NAMALWA (cell line): ENCODE data around the gene CACYBP.
A peak's percentile ranks its signal among the peaks of the same experiment; 100 is the strongest.
"Not testable (repeated sequence)": the region's sequence is repeated elsewhere in the genome, so short reads cannot be mapped to it uniquely, and the experiment has no call there.

Experiments
- DNase-seq: peaks from one replicate; pipeline ENCODE4 v3.0.0-alpha.2; 2015; ENCODE audit warnings: low spot score

CACYBP gene

GRCh38 chr1:175009532-175009931 is 9.8 kb downstream of the CACYBP start:
- no peak for DNase-seq

GRCh38 chr1:175013445-175013844 is 13.7 kb downstream of the CACYBP start:
- DNase-seq, result no peak

- no peak for DNase-seq
These were observed 15.5 kb downstream of the CACYBP start for GRCh38 chr1:175015243-175015642.

GRCh38 chr1:175019524-175019923 is 19.8 kb downstream of the CACYBP start:
- DNase-seq, result no peak

- DNase-seq, result peak; percentile 100
These were observed 23.5 kb downstream of the CACYBP start, which contains the start of gene MRPS14 for GRCh38 chr1:175023043-175023921. Gene MRPS14, minus strand, starts transcription at chr1:175023425. Its CDS starts 17 bp downstream, at chr1:175023408.

- not testable (repeated sequence) for DNase-seq
These were observed 24.1 kb downstream of the CACYBP start for GRCh38 chr1:175023922-175024242.

GRCh38 chr1:175024773-175025172 is 25.0 kb downstream of the CACYBP start:
- no peak for DNase-seq

GRCh38 chr1:175033953-175034352 is 34.2 kb downstream of the CACYBP start:
- DNase-seq, result no peak

GRCh38 chr1:175034775-175035174 is 35.0 kb downstream of the CACYBP start:
- no peak for DNase-seq

GRCh38 chr1:175035865-175036264 is 36.1 kb downstream of the CACYBP start:
- DNase-seq, result no peak

GRCh38 chr1:175036476-175036875 is 36.7 kb downstream of the CACYBP start:
- no peak for DNase-seq

GRCh38 chr1:175037416-175037815 is 37.7 kb downstream of the CACYBP start:
- DNase-seq, result no peak

GRCh38 chr1:175040324-175040879 is 40.7 kb downstream of the CACYBP start:
- no peak for DNase-seq

- no peak for DNase-seq
These were observed 42.9 kb downstream of the CACYBP start for GRCh38 chr1:175042650-175043049.

GRCh38 chr1:175043824-175044223 is 44.1 kb downstream of the CACYBP start:
- DNase-seq, result no peak

- DNase-seq, result not testable (repeated sequence)
These were observed 44.8 kb downstream of the CACYBP start for GRCh38 chr1:175044591-175044990.

- no peak for DNase-seq
These were observed 45.4 kb downstream of the CACYBP start for GRCh38 chr1:175045097-175045496.

GRCh38 chr1:175045519-175045918 is 45.8 kb downstream of the CACYBP start:
- no peak for DNase-seq

- DNase-seq, result no peak
These were observed 51.2 kb downstream of the CACYBP start for GRCh38 chr1:175050992-175051391.

GRCh38 chr1:175054736-175055135 is 55.0 kb downstream of the CACYBP start:
- no peak for DNase-seq
